ENCODE measurements around the gene FBXO40. TPM values are rescaled to one million over a fixed set of nuclear protein-coding genes. Genes with fewer than 3 reads are reported as not detected.

FBXO40 gene
- total and polyA plus RNA-seq, 9 of the 15 experiments (the other 6 are each of a cell fraction or from before 2014, with no cell fraction given): 0.01 to 0.05 (median 0.04) TPM; not detected in 3

DNA sequence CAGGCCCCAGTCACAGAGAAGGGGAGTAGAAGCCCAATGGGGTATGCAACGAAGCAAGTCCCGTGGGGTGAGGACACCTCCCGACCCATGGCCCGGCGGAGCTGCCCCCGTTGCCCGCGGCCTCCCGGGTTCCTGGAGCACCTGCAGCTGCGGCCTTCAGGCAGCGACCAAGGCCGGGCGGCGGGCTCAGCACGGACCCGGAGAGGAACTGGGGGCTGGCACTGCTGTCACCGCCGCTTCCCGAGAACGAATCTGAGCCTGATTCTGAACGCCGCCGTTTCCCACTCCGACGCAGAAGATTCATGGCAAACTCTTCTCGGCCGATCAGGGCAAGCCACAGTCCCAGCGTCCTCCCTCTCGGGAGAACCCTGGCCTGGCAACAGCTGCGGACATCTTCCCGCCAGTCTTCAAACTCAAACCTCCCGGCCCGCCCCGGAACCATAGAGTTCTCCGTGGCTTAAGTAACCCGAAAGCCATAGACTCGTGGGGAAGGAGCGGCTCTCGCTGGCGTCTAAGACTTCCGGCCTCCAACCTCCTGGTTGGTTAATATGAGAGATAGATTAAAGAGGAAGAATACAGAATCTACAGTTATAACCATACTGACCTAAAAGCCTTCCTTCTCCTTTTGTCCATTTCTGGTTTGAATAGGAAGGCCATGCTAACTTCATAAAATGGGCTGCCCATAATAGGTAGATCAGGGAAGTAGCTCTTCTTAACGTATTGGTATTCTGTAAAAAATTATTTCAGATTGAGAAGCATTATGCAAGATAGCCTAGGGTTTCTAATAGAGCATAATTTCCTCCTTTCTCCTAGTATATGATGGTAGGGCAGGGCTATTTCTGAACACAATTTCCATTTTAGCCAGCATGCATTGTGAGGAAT, 47.4 kb upstream of the FBXO40 start, which contains the start of gene POLQ (continued):
- TF ChIP-seq, protein P1, sequence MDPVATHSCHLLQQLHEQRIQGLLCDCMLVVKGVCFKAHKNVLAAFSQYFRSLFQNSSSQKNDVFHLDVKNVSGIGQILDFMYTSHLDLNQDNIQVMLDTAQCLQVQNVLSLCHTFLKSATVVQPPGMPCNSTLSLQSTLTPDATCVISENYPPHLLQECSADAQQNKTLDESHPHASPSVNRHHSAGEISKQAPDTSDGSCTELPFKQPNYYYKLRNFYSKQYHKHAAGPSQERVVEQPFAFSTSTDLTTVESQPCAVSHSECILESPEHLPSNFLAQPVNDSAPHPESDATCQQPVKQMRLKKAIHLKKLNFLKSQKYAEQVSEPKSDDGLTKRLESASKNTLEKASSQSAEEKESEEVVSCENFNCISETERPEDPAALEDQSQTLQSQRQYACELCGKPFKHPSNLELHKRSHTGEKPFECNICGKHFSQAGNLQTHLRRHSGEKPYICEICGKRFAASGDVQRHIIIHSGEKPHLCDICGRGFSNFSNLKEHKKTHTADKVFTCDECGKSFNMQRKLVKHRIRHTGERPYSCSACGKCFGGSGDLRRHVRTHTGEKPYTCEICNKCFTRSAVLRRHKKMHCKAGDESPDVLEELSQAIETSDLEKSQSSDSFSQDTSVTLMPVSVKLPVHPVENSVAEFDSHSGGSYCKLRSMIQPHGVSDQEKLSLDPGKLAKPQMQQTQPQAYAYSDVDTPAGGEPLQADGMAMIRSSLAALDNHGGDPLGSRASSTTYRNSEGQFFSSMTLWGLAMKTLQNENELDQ (CRISPR knock-in tag; IDR thresholded peaks at IDR 0.05; ENCODE audit: borderline replicate concordance): no peak
- TF ChIP-seq ZNF586 (CRISPR knock-in tag; conservative IDR thresholded peaks at IDR 0.05) (no peak), SNIP1 (IDR thresholded peaks at IDR 0.05; ENCODE audit: low read depth) (peak; percentile 96), U2AF1 (optimal IDR thresholded peaks at IDR 0.05; ENCODE audit: low read depth, low read length) (no peak), CBX2 (IDR thresholded peaks at IDR 0.05; ENCODE audit: insufficient read depth, low read length, poor library complexity, severe bottlenecking) (no peak), NCOA4 (IDR thresholded peaks at IDR 0.05; ENCODE audit: partially characterized antibody) (no peak), ZNF175 (CRISPR knock-in tag; IDR thresholded peaks at IDR 0.05; ENCODE audit: low read depth) (0 out of 2 replicates have a peak, but pooled peaks have one; percentile 53), POLR3G (IDR thresholded peaks at IDR 0.05; ENCODE audit: extremely low read depth, insufficient read length, insufficient replicate concordance) (no peak), ZNF764 (CRISPR knock-in tag; IDR thresholded peaks at IDR 0.05; ENCODE audit: low read depth) (no peak)
- TF ChIP-seq, protein P2, sequence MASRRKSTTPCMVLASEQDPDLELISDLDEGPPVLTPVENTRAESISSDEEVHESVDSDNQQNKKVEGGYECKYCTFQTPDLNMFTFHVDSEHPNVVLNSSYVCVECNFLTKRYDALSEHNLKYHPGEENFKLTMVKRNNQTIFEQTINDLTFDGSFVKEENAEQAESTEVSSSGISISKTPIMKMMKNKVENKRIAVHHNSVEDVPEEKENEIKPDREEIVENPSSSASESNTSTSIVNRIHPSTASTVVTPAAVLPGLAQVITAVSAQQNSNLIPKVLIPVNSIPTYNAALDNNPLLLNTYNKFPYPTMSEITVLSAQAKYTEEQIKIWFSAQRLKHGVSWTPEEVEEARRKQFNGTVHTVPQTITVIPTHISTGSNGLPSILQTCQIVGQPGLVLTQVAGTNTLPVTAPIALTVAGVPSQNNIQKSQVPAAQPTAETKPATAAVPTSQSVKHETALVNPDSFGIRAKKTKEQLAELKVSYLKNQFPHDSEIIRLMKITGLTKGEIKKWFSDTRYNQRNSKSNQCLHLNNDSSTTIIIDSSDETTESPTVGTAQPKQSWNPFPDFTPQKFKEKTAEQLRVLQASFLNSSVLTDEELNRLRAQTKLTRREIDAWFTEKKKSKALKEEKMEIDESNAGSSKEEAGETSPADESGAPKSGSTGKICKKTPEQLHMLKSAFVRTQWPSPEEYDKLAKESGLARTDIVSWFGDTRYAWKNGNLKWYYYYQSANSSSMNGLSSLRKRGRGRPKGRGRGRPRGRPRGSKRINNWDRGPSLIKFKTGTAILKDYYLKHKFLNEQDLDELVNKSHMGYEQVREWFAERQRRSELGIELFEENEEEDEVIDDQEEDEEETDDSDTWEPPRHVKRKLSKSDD (conservative IDR thresholded peaks at IDR 0.05; ENCODE audit: low read length): no peak
- TF ChIP-seq, protein P3, sequence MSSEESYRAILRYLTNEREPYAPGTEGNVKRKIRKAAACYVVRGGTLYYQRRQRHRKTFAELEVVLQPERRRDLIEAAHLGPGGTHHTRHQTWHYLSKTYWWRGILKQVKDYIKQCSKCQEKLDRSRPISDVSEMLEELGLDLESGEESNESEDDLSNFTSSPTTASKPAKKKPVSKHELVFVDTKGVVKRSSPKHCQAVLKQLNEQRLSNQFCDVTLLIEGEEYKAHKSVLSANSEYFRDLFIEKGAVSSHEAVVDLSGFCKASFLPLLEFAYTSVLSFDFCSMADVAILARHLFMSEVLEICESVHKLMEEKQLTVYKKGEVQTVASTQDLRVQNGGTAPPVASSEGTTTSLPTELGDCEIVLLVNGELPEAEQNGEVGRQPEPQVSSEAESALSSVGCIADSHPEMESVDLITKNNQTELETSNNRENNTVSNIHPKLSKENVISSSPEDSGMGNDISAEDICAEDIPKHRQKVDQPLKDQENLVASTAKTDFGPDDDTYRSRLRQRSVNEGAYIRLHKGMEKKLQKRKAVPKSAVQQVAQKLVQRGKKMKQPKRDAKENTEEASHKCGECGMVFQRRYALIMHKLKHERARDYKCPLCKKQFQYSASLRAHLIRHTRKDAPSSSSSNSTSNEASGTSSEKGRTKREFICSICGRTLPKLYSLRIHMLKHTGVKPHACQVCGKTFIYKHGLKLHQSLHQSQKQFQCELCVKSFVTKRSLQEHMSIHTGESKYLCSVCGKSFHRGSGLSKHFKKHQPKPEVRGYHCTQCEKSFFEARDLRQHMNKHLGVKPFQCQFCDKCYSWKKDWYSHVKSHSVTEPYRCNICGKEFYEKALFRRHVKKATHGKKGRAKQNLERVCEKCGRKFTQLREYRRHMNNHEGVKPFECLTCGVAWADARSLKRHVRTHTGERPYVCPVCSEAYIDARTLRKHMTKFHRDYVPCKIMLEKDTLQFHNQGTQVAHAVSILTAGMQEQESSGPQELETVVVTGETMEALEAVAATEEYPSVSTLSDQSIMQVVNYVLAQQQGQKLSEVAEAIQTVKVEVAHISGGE (CRISPR knock-in tag; IDR thresholded peaks at IDR 0.05): no peak
- TF ChIP-seq, protein P4, sequence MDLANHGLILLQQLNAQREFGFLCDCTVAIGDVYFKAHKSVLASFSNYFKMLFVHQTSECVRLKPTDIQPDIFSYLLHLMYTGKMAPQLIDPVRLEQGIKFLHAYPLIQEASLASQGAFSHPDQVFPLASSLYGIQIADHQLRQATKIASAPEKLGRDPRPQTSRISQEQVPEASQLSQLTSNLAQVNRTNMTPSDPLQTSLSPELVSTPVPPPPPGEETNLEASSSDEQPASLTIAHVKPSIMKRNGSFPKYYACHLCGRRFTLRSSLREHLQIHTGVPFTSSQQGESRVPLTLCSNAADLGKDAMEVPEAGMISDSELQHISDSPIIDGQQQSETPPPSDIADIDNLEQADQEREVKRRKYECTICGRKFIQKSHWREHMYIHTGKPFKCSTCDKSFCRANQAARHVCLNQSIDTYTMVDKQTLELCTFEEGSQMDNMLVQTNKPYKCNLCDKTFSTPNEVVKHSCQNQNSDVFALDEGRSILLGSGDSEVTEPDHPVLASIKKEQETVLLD (IDR thresholded peaks at IDR 0.05): no peak
- TF ChIP-seq, protein P5, sequence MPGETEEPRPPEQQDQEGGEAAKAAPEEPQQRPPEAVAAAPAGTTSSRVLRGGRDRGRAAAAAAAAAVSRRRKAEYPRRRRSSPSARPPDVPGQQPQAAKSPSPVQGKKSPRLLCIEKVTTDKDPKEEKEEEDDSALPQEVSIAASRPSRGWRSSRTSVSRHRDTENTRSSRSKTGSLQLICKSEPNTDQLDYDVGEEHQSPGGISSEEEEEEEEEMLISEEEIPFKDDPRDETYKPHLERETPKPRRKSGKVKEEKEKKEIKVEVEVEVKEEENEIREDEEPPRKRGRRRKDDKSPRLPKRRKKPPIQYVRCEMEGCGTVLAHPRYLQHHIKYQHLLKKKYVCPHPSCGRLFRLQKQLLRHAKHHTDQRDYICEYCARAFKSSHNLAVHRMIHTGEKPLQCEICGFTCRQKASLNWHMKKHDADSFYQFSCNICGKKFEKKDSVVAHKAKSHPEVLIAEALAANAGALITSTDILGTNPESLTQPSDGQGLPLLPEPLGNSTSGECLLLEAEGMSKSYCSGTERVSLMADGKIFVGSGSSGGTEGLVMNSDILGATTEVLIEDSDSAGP (CRISPR knock-in tag; IDR thresholded peaks at IDR 0.05): no peak
